ENCODE data around the gene CLEC16A. TPM values are rescaled to one million over a fixed set of nuclear protein-coding genes. Genes with fewer than 3 reads are reported as not detected.

The CLEC16A gene
- total RNA-seq, 1 donor from 2014 or later = 7.8 TPM

DNA sequence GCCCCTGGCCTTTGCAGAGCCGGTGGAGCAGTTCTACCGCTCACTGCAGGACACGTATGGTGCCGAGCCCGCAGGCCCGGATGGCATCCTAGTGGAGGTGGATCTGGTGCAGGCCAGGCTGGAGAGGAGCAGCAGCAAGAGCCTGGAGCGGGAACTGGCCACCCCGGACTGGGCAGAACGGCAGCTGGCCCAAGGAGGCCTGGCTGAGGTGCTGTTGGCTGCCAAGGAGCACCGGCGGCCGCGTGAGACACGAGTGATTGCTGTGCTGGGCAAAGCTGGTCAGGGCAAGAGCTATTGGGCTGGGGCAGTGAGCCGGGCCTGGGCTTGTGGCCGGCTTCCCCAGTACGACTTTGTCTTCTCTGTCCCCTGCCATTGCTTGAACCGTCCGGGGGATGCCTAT, 37.9 kb upstream of the CLEC16A start:
- H3K27ac ChIP-seq = no peak overlapping the region
- no peak overlapping the region for H3K4me3 Mint-ChIP-seq
- no peak overlapping the region for H3K4me2 ChIP-seq

DNA sequence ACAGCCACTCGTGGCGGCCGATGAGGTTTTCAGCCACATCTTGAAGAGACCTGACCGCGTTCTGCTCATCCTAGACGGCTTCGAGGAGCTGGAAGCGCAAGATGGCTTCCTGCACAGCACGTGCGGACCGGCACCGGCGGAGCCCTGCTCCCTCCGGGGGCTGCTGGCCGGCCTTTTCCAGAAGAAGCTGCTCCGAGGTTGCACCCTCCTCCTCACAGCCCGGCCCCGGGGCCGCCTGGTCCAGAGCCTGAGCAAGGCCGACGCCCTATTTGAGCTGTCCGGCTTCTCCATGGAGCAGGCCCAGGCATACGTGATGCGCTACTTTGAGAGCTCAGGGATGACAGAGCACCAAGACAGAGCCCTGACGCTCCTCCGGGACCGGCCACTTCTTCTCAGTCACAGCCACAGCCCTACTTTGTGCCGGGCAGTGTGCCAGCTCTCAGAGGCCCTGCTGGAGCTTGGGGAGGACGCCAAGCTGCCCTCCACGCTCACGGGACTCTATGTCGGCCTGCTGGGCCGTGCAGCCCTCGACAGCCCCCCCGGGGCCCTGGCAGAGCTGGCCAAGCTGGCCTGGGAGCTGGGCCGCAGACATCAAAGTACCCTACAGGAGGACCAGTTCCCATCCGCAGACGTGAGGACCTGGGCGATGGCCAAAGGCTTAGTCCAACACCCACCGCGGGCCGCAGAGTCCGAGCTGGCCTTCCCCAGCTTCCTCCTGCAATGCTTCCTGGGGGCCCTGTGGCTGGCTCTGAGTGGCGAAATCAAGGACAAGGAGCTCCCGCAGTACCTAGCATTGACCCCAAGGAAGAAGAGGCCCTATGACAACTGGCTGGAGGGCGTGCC, 37.2 kb upstream of the CLEC16A start:
- Mint-ChIP-seq H3K36me3 (no peaks in the 10 kb centered on the region), H3K27ac (no peak overlapping the region), H3K4me1 (no peaks in the 10 kb centered on the region), H3K4me3 (no peak overlapping the region), H3K27me3 (ENCODE audit: insufficient read depth, low read depth) (peaks cover 9% of the 10 kb centered on the region), H3K9me3 (peaks cover 9% of the 10 kb centered on the region)
- Histone ChIP-seq H3K9ac (no peak overlapping the region), H3K27ac (no peak overlapping the region), H3K27me3 (no peaks in the 10 kb centered on the region), H3K79me2 (ENCODE audit: low read depth) (no peaks in the 10 kb centered on the region), H3K4me1 (no peaks in the 10 kb centered on the region), H3K9me3 (ENCODE audit: low read depth) (no peaks in the 10 kb centered on the region), H3K4me3 (no peak overlapping the region), H3K36me3 (no peaks in the 10 kb centered on the region), H2AFZ (replicated peaks) (no peak overlapping the region), H3F3A (ENCODE audit: low read depth) (no peaks in the 10 kb centered on the region), H4K20me1 (ENCODE audit: low read depth) (no peaks in the 10 kb centered on the region), H3K4me2 (no peak overlapping the region)
- TF ChIP-seq, protein P1, sequence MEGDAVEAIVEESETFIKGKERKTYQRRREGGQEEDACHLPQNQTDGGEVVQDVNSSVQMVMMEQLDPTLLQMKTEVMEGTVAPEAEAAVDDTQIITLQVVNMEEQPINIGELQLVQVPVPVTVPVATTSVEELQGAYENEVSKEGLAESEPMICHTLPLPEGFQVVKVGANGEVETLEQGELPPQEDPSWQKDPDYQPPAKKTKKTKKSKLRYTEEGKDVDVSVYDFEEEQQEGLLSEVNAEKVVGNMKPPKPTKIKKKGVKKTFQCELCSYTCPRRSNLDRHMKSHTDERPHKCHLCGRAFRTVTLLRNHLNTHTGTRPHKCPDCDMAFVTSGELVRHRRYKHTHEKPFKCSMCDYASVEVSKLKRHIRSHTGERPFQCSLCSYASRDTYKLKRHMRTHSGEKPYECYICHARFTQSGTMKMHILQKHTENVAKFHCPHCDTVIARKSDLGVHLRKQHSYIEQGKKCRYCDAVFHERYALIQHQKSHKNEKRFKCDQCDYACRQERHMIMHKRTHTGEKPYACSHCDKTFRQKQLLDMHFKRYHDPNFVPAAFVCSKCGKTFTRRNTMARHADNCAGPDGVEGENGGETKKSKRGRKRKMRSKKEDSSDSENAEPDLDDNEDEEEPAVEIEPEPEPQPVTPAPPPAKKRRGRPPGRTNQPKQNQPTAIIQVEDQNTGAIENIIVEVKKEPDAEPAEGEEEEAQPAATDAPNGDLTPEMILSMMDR (IDR thresholded peaks at IDR 0.05) = no peak
- no peak for TF ChIP-seq EZH2 (IDR thresholded peaks at IDR 0.05)
- no peak for TF ChIP-seq EZH2phosphoT487 (IDR thresholded peaks at IDR 0.05)
- no peak for DNase-seq (ENCODE audit: low spot score)

More for the DNA sequence above, 37.9 kb upstream of the CLEC16A start:
- H3K4me3 ChIP-seq = no peak overlapping the region
- DNase-seq (ENCODE audit: low spot score) = no peak
- no peaks in the 10 kb centered on the region for H3K79me2 ChIP-seq (ENCODE audit: low read depth)
- H4K20me1 ChIP-seq (ENCODE audit: low read depth) = no peaks in the 10 kb centered on the region
- Mint-ChIP-seq H3K9me3 (peaks cover 9% of the 10 kb centered on the region), H3K27me3 (ENCODE audit: insufficient read depth, low read depth) (peaks cover 9% of the 10 kb centered on the region), H3K36me3 (no peaks in the 10 kb centered on the region), H3K27ac (no peak overlapping the region), H3K4me1 (no peaks in the 10 kb centered on the region)
- H3K9me3 ChIP-seq (ENCODE audit: low read depth) = no peaks in the 10 kb centered on the region
- no peaks in the 10 kb centered on the region for H3K27me3 ChIP-seq
- TF ChIP-seq, protein P1 (IDR thresholded peaks at IDR 0.05) = no peak
- TF ChIP-seq EZH2phosphoT487 (IDR thresholded peaks at IDR 0.05) (no peak), EZH2 (IDR thresholded peaks at IDR 0.05) (no peak)
- no peak overlapping the region for H3K9ac ChIP-seq
- no peaks in the 10 kb centered on the region for H3K4me1 ChIP-seq
- H3F3A ChIP-seq (ENCODE audit: low read depth) = no peaks in the 10 kb centered on the region
- no peaks in the 10 kb centered on the region for H3K36me3 ChIP-seq
- no peak overlapping the region for H2AFZ ChIP-seq (replicated peaks)

DNA sequence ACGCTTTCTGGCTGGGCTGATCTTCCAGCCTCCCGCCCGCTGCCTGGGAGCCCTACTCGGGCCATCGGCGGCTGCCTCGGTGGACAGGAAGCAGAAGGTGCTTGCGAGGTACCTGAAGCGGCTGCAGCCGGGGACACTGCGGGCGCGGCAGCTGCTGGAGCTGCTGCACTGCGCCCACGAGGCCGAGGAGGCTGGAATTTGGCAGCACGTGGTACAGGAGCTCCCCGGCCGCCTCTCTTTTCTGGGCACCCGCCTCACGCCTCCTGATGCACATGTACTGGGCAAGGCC, 36.7 kb upstream of the CLEC16A start:
- Mint-ChIP-seq H3K9me3 (peaks cover 7% of the 10 kb centered on the region), H3K36me3 (no peaks in the 10 kb centered on the region), H3K4me1 (no peaks in the 10 kb centered on the region), H3K27ac (no peak overlapping the region), H3K27me3 (ENCODE audit: insufficient read depth, low read depth) (peaks cover 8% of the 10 kb centered on the region), H3K4me3 (no peak overlapping the region)
- H3K9me3 ChIP-seq (ENCODE audit: low read depth) = no peaks in the 10 kb centered on the region
- no peak overlapping the region for H2AFZ ChIP-seq (replicated peaks)
- no peaks in the 10 kb centered on the region for H3K4me1 ChIP-seq
- no peaks in the 10 kb centered on the region for H3K36me3 ChIP-seq
- H4K20me1 ChIP-seq (ENCODE audit: low read depth) = no peaks in the 10 kb centered on the region
- DNase-seq (ENCODE audit: low spot score) = no peak
- H3K27me3 ChIP-seq = no peaks in the 10 kb centered on the region
- no peak overlapping the region for H3K4me3 ChIP-seq
- H3F3A ChIP-seq (ENCODE audit: low read depth) = no peaks in the 10 kb centered on the region
- no peak overlapping the region for H3K27ac ChIP-seq
- no peak overlapping the region for H3K4me2 ChIP-seq
- H3K9ac ChIP-seq = no peak overlapping the region
- H3K79me2 ChIP-seq (ENCODE audit: low read depth) = no peaks in the 10 kb centered on the region
- TF ChIP-seq, protein P1 (IDR thresholded peaks at IDR 0.05) = no peak
- TF ChIP-seq EZH2 (IDR thresholded peaks at IDR 0.05) (no peak), EZH2phosphoT487 (IDR thresholded peaks at IDR 0.05) (no peak)
